BE2C (cell line): Measurements from ENCODE around the gene TMEM59.

ENCODE experiments used
- DNase-seq: peaks from one replicate; pipeline ENCODE4 v3.0.0-alpha.2; 2020
- H3K27me3 ChIP-seq: fragments of 250-450 bp; sonication (Bioruptor Pico); 2 replicates; pipeline ENCODE4 v1.5.1; 2020; ENCODE audit warnings: mild to moderate bottlenecking
- H3K36me3 ChIP-seq: fragments of 250-450 bp; sonication (Bioruptor Pico); 2 replicates; pipeline ENCODE4 v1.5.1; 2020; ENCODE audit warnings: mild to moderate bottlenecking
- H3K4me1 ChIP-seq: fragments of 250-450 bp; sonication (Bioruptor Pico); 2 replicates; pipeline ENCODE4 v1.5.1; 2020
- H3K4me3 ChIP-seq: 2 replicates; pipeline ENCODE4 v1.5.1; 2011; ENCODE audit warnings: low read depth, low read length
- H3K9me3 ChIP-seq: fragments of 250-450 bp; sonication (Bioruptor Pico); 2 replicates; pipeline ENCODE4 v1.5.1; 2020
- TF ChIP-seq, protein P1 (sequence below): IDR thresholded peaks from 2 replicates; pipeline ENCODE4 v1.5.1; 2012; ENCODE audit warnings: mild to moderate bottlenecking, low read depth, low read length

The TMEM59 gene

DNA sequence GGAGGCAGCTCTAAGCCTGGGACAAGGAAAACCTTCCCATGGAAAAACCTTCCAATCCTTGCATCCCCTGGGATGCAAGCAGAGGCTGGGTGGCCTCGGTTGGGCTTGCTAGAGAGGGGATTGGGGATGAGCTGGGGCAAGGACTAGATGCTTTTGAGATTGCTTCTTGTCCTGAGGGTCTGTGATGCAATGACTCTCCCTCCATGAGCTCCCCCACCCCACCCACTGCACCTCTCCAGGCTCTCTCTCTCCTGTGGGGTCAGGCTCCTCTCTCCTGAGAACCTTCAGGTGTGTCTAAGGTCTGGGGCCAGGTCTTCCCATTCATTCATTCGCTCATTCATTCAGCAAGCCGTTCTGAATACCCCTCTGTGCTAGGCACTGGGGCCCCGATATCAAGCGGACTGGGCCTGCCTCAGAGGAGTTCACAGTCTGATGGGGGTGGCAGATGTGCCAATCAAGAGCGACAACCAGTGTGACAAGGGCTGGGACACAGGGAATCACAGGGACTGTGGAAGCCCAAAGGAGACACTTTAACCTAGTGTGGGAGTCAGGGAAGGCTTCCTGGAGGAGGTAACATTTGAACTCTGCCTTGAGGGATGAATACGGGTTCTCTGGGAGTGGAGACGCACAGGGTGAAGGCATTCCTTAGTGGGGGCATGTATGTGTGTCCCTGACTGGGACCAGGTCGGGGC, 41.5 kb downstream of the TMEM59 start:
- Histone ChIP-seq H3K4me3 (no peak overlapping the region), H3K27me3 (no peaks in the 10 kb centered on the region), H3K36me3 (no peaks in the 10 kb centered on the region), H3K4me1 (no peaks in the 10 kb centered on the region), H3K9me3 (no peaks in the 10 kb centered on the region)
- no peak for DNase-seq
- TF ChIP-seq, protein P1, sequence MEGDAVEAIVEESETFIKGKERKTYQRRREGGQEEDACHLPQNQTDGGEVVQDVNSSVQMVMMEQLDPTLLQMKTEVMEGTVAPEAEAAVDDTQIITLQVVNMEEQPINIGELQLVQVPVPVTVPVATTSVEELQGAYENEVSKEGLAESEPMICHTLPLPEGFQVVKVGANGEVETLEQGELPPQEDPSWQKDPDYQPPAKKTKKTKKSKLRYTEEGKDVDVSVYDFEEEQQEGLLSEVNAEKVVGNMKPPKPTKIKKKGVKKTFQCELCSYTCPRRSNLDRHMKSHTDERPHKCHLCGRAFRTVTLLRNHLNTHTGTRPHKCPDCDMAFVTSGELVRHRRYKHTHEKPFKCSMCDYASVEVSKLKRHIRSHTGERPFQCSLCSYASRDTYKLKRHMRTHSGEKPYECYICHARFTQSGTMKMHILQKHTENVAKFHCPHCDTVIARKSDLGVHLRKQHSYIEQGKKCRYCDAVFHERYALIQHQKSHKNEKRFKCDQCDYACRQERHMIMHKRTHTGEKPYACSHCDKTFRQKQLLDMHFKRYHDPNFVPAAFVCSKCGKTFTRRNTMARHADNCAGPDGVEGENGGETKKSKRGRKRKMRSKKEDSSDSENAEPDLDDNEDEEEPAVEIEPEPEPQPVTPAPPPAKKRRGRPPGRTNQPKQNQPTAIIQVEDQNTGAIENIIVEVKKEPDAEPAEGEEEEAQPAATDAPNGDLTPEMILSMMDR: no peak

DNA sequence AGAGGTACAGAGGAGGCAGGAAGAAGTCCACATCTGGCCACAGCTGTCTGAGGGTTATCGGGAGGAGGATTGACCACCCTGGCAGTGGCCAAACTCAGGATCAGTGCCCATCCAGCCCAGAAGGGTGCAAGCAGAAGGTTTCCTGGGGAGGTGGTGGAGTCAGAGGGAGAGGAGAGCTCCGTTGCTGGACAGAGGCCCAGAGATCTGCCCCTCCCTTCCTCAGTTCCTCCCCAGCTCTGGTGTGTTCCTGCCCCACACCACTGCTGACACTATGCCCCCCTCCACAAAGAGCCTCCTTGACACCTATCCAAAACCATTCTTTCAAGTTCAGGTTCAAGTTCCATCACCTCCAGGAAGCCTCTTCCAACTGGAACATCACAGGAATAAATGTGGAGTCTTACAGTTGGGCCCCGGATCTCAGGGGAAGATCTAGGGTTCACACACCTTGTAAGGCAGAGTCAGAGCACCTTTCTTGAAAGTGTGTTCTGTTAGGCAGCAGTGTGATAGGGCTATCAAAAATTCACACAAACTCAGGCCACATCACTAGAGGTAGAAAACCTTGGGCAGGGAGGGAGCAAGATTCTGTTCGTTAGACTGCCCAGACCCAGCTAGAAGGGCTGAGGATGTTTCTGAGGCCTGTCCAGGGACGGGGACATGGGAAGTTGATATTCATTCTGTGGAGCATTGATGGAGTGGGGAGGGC, 42.4 kb downstream of the TMEM59 start:
- TF ChIP-seq, protein P1: no peak
- Histone ChIP-seq H3K36me3 (no peaks in the 10 kb centered on the region), H3K4me3 (no peak overlapping the region), H3K9me3 (no peaks in the 10 kb centered on the region), H3K27me3 (no peaks in the 10 kb centered on the region), H3K4me1 (no peaks in the 10 kb centered on the region)
- DNase-seq: no peak

DNA sequence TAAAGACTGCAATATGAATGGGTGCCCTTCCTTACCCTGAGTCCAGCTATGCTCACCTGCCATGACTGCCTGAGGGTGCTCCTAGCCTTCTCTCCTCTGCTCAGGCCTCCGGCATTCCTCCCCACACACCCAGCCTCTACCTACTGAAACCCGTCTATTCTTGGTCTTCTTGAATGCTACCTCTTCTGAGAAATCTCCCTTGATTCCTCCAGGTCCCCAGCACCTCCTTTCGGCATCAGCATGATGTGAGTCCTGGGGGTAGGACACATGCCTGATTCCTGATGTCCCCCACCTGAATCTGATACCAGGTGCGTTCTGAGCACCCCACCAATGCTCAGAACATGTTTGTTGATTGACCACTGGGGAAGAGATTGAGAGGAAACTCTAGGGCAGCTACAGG, 43.6 kb downstream of the TMEM59 start:
- no peak for DNase-seq
- Histone ChIP-seq H3K9me3 (no peaks in the 10 kb centered on the region), H3K4me3 (no peak overlapping the region), H3K4me1 (no peaks in the 10 kb centered on the region), H3K36me3 (no peaks in the 10 kb centered on the region), H3K27me3 (no peaks in the 10 kb centered on the region)
- TF ChIP-seq, protein P1: no peak

GRCh38 chr1:54008876-54009275, 44.1 kb downstream of the TMEM59 start:
- TF ChIP-seq, protein P1: no peak
- no peaks in the 10 kb centered on the region for H3K9me3 ChIP-seq
- H3K27me3 ChIP-seq: no peaks in the 10 kb centered on the region
- no peaks in the 10 kb centered on the region for H3K36me3 ChIP-seq
- no peaks in the 10 kb centered on the region for H3K4me1 ChIP-seq
- DNase-seq: no peak
- H3K4me3 ChIP-seq: no peak overlapping the region

GRCh38 chr1:54007613-54008012, 45.4 kb downstream of the TMEM59 start:
- Histone ChIP-seq H3K27me3 (no peaks in the 10 kb centered on the region), H3K4me3 (no peak overlapping the region), H3K4me1 (no peaks in the 10 kb centered on the region), H3K36me3 (no peaks in the 10 kb centered on the region), H3K9me3 (no peaks in the 10 kb centered on the region)
- DNase-seq: no peak
- TF ChIP-seq, protein P1: no peak

- Histone ChIP-seq H3K9me3 (no peaks in the 10 kb centered on the region), H3K4me3 (no peak overlapping the region), H3K27me3 (no peaks in the 10 kb centered on the region), H3K4me1 (no peaks in the 10 kb centered on the region), H3K36me3 (no peaks in the 10 kb centered on the region)
- DNase-seq: no peak
- TF ChIP-seq, protein P1: no peak
Observed at GRCh38 chr1:54006508-54006907, 46.5 kb downstream of the TMEM59 start.
